Activated T-cell treated with anti-CD3 and anti-CD28 coated beads, Interleukin-2, amount 50 U/mL, for 4 hours (primary cell): ENCODE data around the gene ENTPD8. TPM values are rescaled to one million over a fixed set of nuclear protein-coding genes. Genes with fewer than 3 reads are reported as not detected.

Experiments used
- ATAC-seq, 2 donors: fragments of 200-7000 bp; cut with Tn5 transposase; one replicate each; pipeline ENCODE4 v1.10.0; 2021
- DNase-seq: peaks from one replicate; pipeline ENCODE4 v3.0.0-alpha.2; 2020
- H3K27me3 Mint-ChIP-seq: one replicate; pipeline ENCODE4 v1.8.0; 2021; ENCODE audit warnings: low read depth, mixed read lengths
- H3K36me3 Mint-ChIP-seq: one replicate; pipeline ENCODE4 v1.8.0; 2022; ENCODE audit warnings: mixed read lengths; ENCODE audit not compliant: insufficient read depth
- H3K4me1 Mint-ChIP-seq: one replicate; pipeline ENCODE4 v1.8.0; 2021; ENCODE audit warnings: low read depth, mixed read lengths
- H3K4me3 Mint-ChIP-seq: one replicate; pipeline ENCODE4 v1.8.0; 2021; ENCODE audit warnings: mild to moderate bottlenecking, moderate library complexity, mixed read lengths
- H3K9me3 Mint-ChIP-seq: one replicate; pipeline ENCODE4 v1.8.0; 2021; ENCODE audit warnings: mixed read lengths
- total RNA-seq, 3 donors: library from RNA; stranded (reverse); gene quantifications; one replicate each; pipeline ENCODE4 v1.2.1, GENCODE V29; 2021

ENTPD8 gene
- total RNA-seq, 3 donors from 2014 or later, result not detected

DNA sequence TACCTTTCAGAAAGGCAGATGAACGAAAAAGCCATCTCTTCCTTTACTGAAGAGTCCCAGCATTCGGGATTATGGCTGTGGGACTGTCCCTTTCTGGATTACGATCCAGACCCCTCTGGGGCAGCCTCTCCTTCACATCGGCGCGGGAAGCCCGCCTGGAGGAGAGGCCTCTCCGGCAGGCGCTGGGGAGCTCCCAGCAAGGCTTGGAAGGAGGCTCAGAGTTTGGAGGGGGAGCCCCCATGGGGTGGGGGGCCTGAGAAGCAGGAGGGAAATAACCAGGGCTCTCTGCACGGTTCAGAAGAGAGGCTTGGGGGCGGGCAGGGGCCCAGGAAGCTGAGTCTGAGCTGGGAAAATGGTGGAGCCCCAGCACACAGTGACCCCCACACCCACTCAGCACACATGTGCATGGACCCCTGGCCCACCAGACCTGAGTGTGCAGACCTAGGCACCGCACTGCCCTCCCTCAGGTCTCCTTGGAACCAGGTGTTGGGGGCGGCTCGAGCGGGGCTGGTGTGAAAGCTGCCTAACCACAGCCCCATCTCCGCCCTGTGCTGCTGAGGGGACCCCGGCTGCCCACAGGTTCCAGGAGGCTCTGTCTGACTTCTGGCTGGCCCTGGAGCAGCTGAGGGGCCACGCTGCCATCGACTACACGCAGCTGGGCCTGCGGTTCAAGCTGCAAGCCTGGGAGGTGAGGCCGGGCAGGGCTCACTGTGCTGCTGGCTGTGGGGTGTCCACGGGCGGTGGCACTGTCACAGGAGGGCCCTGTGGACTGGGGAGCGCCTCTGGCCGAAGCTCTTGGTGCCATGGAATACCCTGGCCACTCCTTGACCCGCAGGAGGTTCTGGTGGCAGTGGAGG is 13.5 kb downstream of the ENTPD8 start:
- Mint-ChIP-seq H3K9me3 (no peaks in the 10 kb centered on the region), H3K27me3 (no peaks in the 10 kb centered on the region), H3K4me3 (no peak overlapping the region), H3K4me1 (peaks cover 4% of the 10 kb centered on the region), H3K36me3 (no peaks in the 10 kb centered on the region)
- no peak for DNase-seq
- ATAC-seq, result no peak

GRCh38 chr9:137426018-137426681 is 15.0 kb downstream of the ENTPD8 start:
- DNase-seq (no peak), ATAC-seq (no peak)
- no peak overlapping the region for H3K4me3 Mint-ChIP-seq
- no peaks in the 10 kb centered on the region for H3K36me3 Mint-ChIP-seq
- no peaks in the 10 kb centered on the region for H3K27me3 Mint-ChIP-seq
- peaks cover 15% of the 10 kb centered on the region for H3K4me1 Mint-ChIP-seq
- no peaks in the 10 kb centered on the region for H3K9me3 Mint-ChIP-seq

DNA sequence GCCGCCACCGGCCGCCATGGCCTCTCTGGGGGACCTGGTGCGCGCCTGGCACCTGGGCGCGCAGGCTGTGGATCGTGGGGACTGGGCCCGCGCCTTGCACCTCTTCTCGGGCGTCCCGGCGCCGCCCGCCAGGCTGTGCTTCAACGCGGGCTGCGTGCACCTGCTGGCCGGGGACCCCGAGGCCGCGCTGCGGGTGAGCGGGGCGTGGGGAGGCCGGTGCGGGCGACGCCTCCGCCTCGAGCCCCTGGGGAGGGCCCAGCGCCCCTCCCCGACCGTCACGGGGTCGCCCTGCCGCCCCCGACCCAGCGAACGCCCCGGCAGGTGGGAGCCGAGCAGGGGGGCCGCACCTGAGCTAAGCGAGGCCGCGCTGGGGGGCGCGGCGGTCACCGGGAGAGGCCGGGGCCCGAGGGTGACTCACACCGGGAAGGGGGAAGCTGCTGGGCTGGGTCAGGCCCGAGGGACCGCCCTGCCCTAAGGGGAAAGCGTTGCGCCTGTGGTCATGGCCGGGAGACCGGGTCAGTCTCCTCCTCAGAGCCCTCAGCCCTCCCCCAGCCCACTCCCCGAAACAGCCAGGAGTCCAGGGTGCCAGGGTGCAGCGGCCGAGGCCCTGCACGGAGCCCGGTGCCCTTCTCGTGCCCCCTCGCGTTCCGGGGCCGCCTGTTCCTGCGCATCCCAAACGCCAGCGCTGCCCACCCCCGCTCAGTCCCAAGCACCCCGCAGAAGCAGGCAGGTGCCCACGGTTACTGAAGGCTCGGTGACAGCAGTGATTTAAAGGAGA is 17.5 kb downstream of the ENTPD8 start:
- Mint-ChIP-seq H3K27me3 (no peaks in the 10 kb centered on the region), H3K36me3 (no peaks in the 10 kb centered on the region), H3K4me1 (peaks cover 17% of the 10 kb centered on the region), H3K9me3 (no peaks in the 10 kb centered on the region), H3K4me3 (peak overlapping the region; percentile 68)
- DNase-seq (no peak), ATAC-seq (peak; percentile 55 to 57)

DNA sequence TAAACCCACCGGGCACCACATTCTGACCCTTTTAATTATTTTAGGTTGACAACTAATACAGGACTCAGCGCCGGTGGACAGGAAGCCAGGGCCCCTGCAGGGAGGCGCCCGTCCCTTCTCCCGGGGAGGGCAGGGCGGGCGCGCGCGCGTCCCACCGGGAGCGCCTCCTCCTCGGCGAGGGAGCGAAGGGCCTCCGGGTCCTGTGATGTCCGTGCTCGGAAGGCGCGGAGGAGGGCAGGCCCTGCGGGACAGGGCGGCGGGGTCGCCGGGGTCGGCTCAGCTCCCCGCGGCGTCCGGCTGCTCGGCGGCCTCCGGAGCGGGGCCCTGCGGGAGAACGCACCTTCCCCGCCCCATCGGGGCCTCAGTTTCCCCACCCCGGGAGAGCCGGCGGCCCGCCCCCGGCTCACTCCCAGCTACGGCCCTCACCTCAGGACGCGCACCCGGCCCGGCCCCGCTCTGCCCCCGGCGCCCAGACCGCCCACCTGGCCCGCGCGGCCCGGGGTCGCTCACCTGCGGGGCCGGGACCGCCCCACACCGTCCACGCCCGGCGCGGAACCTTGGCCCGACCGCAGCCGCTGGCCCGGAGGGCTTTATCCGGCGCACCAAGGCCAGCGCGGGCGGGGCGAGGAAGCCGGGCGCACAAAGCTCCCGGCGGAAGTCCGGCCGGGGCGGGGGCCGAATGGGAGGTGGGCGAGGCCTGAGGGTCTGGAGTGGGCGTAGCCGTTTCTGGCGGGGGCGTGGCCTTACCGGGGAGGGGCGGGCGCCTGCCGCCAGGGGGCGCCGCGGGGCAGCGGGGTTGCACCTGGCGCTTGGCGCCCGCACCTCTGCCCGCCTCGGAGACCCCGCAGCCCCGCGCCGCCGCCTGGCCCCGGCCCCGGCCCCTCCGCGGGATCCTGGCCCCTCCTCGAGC is 18.3 kb downstream of the ENTPD8 start, which contains the start of the genes EXD3 and NOXA1:
TSS of gene EXD3 (minus strand) at position 559 of the 910 bp plus-strand sequence. CDS start 27,805 bp downstream, outside the sequence.
TSS of gene NOXA1 (plus strand) at position 790 of the 910 bp plus-strand sequence. CDS start 137 bp downstream, outside the sequence.
- peak; percentile 89 for DNase-seq

DNA sequence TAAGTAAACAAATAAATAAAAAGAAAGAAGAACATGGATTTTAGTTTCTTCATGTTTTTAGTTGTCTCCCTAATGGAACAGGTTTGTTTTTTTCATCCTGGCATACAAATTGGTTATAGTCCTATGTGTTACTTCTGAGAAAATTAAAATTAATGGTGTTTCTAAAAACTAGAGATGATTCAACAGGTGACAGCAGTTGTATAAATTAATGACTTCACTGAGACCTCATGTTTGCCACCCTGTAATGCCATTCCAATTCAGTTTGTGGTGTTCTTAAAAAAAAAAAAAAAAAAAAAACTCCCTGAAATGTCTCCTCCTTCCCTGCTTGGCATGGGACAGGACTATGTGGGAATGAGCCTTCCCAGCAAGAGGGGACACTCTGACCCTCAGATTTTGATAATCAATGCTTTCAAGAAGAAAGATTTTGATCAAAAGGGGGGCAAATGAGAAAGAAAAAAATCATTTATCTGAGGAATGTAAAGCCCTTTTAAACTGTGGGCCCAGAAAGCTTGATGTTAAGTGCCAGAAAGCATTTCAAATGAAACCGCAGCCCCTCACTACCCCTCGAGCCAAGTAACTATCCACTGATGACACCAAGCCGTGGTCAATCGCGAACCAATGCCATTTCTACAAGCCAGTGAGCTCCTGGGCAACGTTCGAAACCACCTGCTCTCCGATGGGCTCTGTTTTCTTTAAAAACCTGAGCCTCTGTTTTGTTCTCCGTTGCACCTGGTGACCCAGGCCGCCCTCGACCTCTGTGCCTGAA is 19.1 kb downstream of the ENTPD8 start:
- H3K4me1 Mint-ChIP-seq, result peaks cover 17% of the 10 kb centered on the region
- ATAC-seq, result no peak
- no peaks in the 10 kb centered on the region for H3K27me3 Mint-ChIP-seq
- H3K36me3 Mint-ChIP-seq, result no peaks in the 10 kb centered on the region
- peak overlapping the region; percentile 82 for H3K4me3 Mint-ChIP-seq
- no peak for DNase-seq
- no peaks in the 10 kb centered on the region for H3K9me3 Mint-ChIP-seq

More for the DNA sequence above, 18.3 kb downstream of the ENTPD8 start, which contains the start of the genes EXD3 and NOXA1:
- peak; percentile 92 to 93 for ATAC-seq
- no peaks in the 10 kb centered on the region for H3K27me3 Mint-ChIP-seq
- no peaks in the 10 kb centered on the region for H3K36me3 Mint-ChIP-seq
- H3K4me3 Mint-ChIP-seq, result peak within 1 kb of the TSS; percentile 82
- peaks cover 17% of the 10 kb centered on the region for H3K4me1 Mint-ChIP-seq
- no peaks in the 10 kb centered on the region for H3K9me3 Mint-ChIP-seq

DNA sequence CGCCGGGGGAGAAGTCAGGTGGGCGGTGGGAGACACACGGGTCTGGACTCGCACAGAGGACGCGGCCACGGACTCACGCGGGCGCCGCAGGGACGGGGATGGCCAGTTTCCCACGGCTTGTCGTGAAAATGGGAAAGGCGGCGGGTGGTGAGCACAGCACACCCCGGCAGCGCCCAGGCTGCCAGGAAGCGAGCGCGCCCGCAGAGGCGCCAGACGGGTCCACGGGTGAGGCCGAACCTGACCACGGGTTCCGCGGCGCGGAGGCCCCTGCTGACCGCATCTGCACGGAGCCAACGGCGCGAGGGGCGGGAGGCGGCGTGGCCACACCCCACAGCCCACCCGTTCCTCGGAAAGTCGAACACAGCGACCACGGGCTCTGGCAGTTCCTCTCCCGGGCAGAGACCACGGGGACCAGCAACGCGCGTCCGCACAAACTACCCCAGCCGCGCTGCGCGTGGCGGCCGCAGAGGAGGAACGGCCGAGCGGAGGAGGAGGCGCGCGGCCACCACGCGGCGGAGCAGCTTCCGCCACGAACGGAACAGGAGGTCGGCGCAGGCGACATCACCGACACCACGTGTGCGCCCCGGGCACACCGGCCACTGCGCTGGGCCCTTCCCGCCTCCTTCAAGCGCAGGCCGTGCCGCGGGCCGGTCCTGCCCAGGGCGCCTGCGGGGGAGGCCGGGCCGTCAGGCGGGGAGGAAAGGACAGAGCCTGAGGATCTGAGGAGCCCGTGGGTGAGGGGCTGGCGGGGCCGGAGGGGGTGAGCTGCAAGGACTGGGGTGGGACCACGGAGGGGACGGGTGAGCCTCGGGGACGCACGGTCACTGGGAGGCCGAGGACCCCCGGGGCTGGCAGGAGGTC is 23.8 kb downstream of the ENTPD8 start:
- Mint-ChIP-seq H3K4me3 (peak overlapping the region; percentile 60), H3K9me3 (no peaks in the 10 kb centered on the region), H3K27me3 (no peaks in the 10 kb centered on the region), H3K36me3 (peaks cover 2% of the 10 kb centered on the region), H3K4me1 (peaks cover 15% of the 10 kb centered on the region)
- ATAC-seq (peak; percentile 48 to 67), DNase-seq (no peak)

- DNase-seq (no peak), ATAC-seq (peak in 1 of 2 donors; percentile 13)
- no peaks in the 10 kb centered on the region for H3K27me3 Mint-ChIP-seq
- peaks cover 7% of the 10 kb centered on the region for H3K4me1 Mint-ChIP-seq
- H3K36me3 Mint-ChIP-seq, result peaks cover 2% of the 10 kb centered on the region
- H3K9me3 Mint-ChIP-seq, result no peaks in the 10 kb centered on the region
- no peak overlapping the region for H3K4me3 Mint-ChIP-seq
Observed at GRCh38 chr9:137416563-137417151, 24.5 kb downstream of the ENTPD8 start.

DNA sequence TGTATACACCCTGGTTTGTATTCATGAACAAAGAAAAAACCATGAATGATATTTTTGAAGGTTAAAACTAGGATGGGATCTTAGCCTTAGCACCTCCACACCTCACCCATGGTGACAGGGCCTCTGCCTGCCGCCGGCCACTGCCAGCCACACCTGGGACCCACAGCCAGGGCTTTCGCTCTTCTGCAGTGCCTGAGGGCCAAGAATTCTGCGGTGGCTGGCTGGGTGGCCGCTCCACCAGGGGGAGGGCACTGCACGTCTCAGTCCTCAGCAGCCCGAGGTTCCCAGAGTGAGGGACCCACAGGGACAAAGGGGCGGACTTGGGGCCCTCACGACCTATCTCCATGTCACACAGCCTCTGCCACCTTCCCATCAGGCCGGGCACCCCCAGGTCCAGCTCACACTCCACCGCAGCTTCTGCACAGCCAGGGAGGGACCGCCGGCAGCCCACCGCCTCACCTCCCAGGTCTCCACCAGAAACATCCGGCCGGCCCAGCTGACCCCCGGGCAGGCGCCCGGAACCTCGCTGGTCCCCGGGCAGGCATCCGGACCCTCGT is 25.1 kb downstream of the ENTPD8 start:
- peaks cover 5% of the 10 kb centered on the region for H3K4me1 Mint-ChIP-seq
- H3K36me3 Mint-ChIP-seq, result peaks cover 2% of the 10 kb centered on the region
- H3K9me3 Mint-ChIP-seq, result no peaks in the 10 kb centered on the region
- ATAC-seq (no peak), DNase-seq (no peak)
- no peaks in the 10 kb centered on the region for H3K27me3 Mint-ChIP-seq
- H3K4me3 Mint-ChIP-seq, result no peak overlapping the region

DNA sequence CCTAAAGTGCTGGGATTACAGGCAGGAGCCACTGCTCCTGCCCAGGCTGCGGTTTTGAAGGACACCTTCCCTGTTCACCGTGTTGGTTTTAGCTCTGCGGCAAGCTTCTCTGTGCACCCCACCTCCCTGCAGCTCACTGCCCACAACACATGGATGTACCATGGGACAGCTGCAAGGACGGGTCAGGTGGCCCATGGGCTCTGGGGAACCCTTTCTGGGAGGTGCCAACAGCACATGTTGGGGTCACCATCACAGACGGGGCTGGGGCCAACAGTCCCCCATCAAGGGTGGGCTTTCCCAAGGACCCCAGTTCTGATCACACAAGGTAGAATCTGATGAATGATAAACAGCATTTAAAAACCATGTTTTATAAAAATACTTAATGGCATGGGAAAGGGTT is 25.7 kb downstream of the ENTPD8 start:
- peaks cover 6% of the 10 kb centered on the region for H3K4me1 Mint-ChIP-seq
- H3K9me3 Mint-ChIP-seq, result no peaks in the 10 kb centered on the region
- peaks cover 2% of the 10 kb centered on the region for H3K36me3 Mint-ChIP-seq
- H3K4me3 Mint-ChIP-seq, result no peak overlapping the region
- DNase-seq (no peak), ATAC-seq (no peak)
- no peaks in the 10 kb centered on the region for H3K27me3 Mint-ChIP-seq

DNA sequence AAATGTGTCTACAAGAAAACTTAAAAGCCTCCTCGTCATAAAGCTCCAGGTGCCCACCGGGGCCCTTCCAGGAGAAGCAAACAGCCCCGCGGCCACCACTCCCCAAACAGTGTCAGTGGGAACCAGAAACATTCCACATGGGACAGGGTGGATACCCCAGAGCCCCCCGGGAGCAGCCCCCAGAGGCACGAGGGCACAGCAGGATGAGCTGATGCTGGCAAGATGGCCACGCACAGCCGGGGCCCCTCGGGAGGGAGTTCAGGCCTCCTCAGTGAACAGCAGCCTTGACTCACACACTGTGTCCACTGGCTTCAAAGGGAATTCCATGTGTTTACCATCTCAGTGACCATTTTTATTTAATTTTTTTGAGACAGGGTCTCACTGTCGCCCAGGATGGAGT is 28.7 kb downstream of the ENTPD8 start:
- Mint-ChIP-seq H3K4me3 (no peak overlapping the region), H3K27me3 (no peaks in the 10 kb centered on the region), H3K36me3 (peaks cover 2% of the 10 kb centered on the region), H3K9me3 (no peaks in the 10 kb centered on the region), H3K4me1 (peaks cover 8% of the 10 kb centered on the region)
- ATAC-seq (no peak), DNase-seq (no peak)

DNA sequence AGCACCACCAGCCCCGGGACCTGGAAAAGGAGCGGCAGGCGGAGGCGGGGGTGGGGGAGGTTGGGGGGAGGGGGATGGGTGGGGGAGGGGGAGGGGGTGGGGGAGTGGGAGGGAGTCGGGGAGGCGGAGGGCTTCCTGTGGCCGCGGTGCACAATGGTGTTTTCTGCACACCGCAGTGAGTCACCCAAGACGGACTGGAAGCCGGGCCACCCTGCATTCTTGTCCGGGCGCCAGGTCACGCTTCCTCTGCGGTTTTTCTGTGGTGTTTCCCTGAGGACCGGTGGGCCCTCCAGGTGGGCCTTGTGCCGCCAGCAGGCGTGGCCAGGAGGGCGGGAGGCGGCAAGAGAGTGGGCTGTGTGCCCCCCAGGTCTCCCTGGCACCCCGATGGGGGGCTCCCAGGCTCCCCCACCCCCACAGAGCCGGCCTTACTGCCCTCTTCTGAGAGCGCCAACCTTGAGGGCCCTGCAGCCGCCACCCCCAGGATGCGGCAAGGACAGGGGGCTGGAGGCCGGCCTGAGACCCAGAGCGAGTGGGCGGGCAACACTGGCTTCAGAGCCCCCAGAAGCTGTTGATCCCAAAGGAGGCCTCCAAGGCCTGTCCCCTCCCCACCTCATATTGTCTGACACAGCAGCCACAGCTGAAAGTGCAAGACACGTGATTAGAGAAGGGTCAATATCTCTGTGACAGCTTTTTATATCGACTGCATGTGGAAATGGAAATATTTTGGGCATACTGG is 29.3 kb downstream of the ENTPD8 start:
- Mint-ChIP-seq H3K4me1 (peaks cover 8% of the 10 kb centered on the region), H3K4me3 (no peak overlapping the region), H3K27me3 (no peaks in the 10 kb centered on the region), H3K36me3 (peaks cover 2% of the 10 kb centered on the region), H3K9me3 (no peaks in the 10 kb centered on the region)
- DNase-seq (no peak), ATAC-seq (no peak)
